ENCODE measurements around the gene MAFF. TPM values are rescaled to one million over a fixed set of nuclear protein-coding genes. Genes with fewer than 3 reads are reported as not detected.
A peak's percentile ranks its signal among the peaks of the same experiment; 100 is the strongest.

The MAFF gene
- total RNA-seq, 1 donor from 2014 or later: 262 TPM

- DNase-seq (ENCODE audit: low read depth in 2 of 2): no peak
These were observed 45.9 kb downstream of the MAFF start for GRCh38 chr22:38247713-38248112.

- no peak for DNase-seq (ENCODE audit: low read depth in 2 of 2)
These were observed 46.5 kb downstream of the MAFF start for GRCh38 chr22:38248280-38248679.

GRCh38 chr22:38249301-38249700 lies 47.5 kb downstream of the MAFF start:
- DNase-seq (ENCODE audit: low read depth in 2 of 2): no peak

- DNase-seq (ENCODE audit: low read depth in 2 of 2): no peak
These were observed 48.2 kb downstream of the MAFF start for GRCh38 chr22:38249803-38250642.

GRCh38 chr22:38250643-38251340 lies 49.0 kb downstream of the MAFF start:
- DNase-seq (ENCODE audit: low read depth in 2 of 2): no peak

GRCh38 chr22:38251341-38251692 lies 49.5 kb downstream of the MAFF start:
- no peak for DNase-seq (ENCODE audit: low read depth in 2 of 2)

- DNase-seq (ENCODE audit: low read depth in 2 of 2): no peak
These were observed 53.9 kb downstream of the MAFF start for GRCh38 chr22:38255697-38256096.

GRCh38 chr22:38257181-38257580 lies 55.4 kb downstream of the MAFF start:
- peak; percentile 71 to 95 for DNase-seq (ENCODE audit: low read depth in 2 of 2)

- DNase-seq (ENCODE audit: low read depth in 2 of 2): no peak
These were observed 56.0 kb downstream of the MAFF start for GRCh38 chr22:38257650-38258250.

GRCh38 chr22:38258895-38259294 lies 57.1 kb downstream of the MAFF start:
- peak in 1 of 2 donors; percentile 84 for DNase-seq (ENCODE audit: low read depth in 2 of 2)

- no peak for DNase-seq (ENCODE audit: low read depth in 2 of 2)
These were observed 57.6 kb downstream of the MAFF start for GRCh38 chr22:38259370-38259769.

- DNase-seq (ENCODE audit: low read depth in 2 of 2): no peak
These were observed 59.2 kb downstream of the MAFF start for GRCh38 chr22:38260761-38261681.

- DNase-seq (ENCODE audit: low read depth in 2 of 2): peak; percentile 49
These were observed 60.4 kb downstream of the MAFF start for GRCh38 chr22:38262051-38262795.

GRCh38 chr22:38264322-38264843 lies 62.6 kb downstream of the MAFF start:
- no peak for DNase-seq (ENCODE audit: low read depth in 2 of 2)

Other genes starting within 250 kb of the MAFF start
- under 0.01 TPM in 2 replicates for gene C22orf23, start 248.4 kb upstream of the MAFF start, total RNA-seq
- 34.4 and 52.6 TPM in 2 replicates for gene POLR2F, start 248.3 kb upstream of the MAFF start, total RNA-seq
- gene SOX10, start 217.4 kb upstream of the MAFF start, total RNA-seq: not detected in 2 replicates
- 7.4 and 7.9 TPM in 2 replicates for gene PICK1, start 144.6 kb upstream of the MAFF start, total RNA-seq
- gene SLC16A8, start 117.8 kb upstream of the MAFF start, total RNA-seq: under 0.01 and 0.20 TPM in 2 replicates
- under 0.01 TPM in 2 replicates for gene BAIAP2L2, start 91.3 kb upstream of the MAFF start, total RNA-seq
- gene PLA2G6, start 20.2 kb upstream of the MAFF start, total RNA-seq: 1.3 and 4.8 TPM in 2 replicates
- 26.0 and 26.2 TPM in 2 replicates for gene TMEM184B, start 71.0 kb downstream of the MAFF start, total RNA-seq
- gene CSNK1E, start 115.4 kb downstream of the MAFF start, total RNA-seq: 62.5 and 101 TPM in 2 replicates